Choroid plexus epithelial cell (primary cell): Measurements from ENCODE around the gene TLR10.
"Not testable (repeated sequence)": the region's sequence is repeated elsewhere in the genome, so short reads cannot be mapped to it uniquely, and the experiment has no call there.

Experiments
- DNase-seq: peaks from one replicate; pipeline ENCODE4 v3.0.0-alpha.2; 2010; ENCODE audit warnings: low read depth
- H3K4me3 ChIP-seq: 2 replicates; pipeline ENCODE4 v1.5.1; 2011; ENCODE audit warnings: low read depth, mild to moderate bottlenecking, control low read depth, low read length, moderate library complexity
- TF ChIP-seq, protein P1 (sequence below): conservative IDR thresholded peaks from 2 replicates; pipeline ENCODE4 v1.5.1; 2011; ENCODE audit warnings: low read depth, mild to moderate bottlenecking, control low read depth, inconsistent platforms, low read length, moderate library complexity

The TLR10 gene

GRCh38 chr4:38820329-38821061 lies 37.7 kb upstream of the TLR10 start:
- TF ChIP-seq, protein P1, sequence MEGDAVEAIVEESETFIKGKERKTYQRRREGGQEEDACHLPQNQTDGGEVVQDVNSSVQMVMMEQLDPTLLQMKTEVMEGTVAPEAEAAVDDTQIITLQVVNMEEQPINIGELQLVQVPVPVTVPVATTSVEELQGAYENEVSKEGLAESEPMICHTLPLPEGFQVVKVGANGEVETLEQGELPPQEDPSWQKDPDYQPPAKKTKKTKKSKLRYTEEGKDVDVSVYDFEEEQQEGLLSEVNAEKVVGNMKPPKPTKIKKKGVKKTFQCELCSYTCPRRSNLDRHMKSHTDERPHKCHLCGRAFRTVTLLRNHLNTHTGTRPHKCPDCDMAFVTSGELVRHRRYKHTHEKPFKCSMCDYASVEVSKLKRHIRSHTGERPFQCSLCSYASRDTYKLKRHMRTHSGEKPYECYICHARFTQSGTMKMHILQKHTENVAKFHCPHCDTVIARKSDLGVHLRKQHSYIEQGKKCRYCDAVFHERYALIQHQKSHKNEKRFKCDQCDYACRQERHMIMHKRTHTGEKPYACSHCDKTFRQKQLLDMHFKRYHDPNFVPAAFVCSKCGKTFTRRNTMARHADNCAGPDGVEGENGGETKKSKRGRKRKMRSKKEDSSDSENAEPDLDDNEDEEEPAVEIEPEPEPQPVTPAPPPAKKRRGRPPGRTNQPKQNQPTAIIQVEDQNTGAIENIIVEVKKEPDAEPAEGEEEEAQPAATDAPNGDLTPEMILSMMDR = no peak
- H3K4me3 ChIP-seq = no peak overlapping the region
- DNase-seq = no peak

GRCh38 chr4:38819569-38819968 lies 36.8 kb upstream of the TLR10 start:
- DNase-seq = peak; percentile 70
- no peak overlapping the region for H3K4me3 ChIP-seq
- TF ChIP-seq, protein P1 = no peak

DNA sequence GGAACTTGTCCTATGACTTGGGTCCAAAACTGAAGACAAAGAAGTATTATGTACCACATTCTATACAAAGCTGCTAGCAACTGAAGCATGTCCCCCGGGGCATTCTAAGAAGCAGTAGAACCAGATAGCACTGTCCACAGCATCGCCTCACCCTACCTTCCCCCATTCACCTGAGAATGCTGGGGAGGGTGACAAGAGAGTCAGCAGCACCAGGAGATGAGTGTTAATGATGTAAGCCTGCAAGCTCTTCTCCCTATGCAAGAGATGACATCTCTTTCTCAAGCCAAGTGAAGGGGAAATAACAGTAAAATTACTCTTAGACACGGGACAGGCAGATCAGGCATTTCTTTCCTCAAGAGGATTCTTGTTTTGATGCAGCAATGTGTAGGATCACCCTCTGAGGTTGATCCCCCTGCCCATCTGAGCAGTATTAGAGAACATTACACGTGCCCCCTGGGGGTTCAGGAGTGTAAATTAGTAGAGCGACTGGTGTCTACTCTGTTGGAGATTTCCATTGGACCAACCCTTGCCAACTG lies 35.7 kb upstream of the TLR10 start:
- TF ChIP-seq, protein P1 = no peak
- no peak for DNase-seq
- H3K4me3 ChIP-seq = no peak overlapping the region

GRCh38 chr4:38815885-38816782 lies 33.3 kb upstream of the TLR10 start:
- DNase-seq = peak; percentile 59
- H3K4me3 ChIP-seq = no peak overlapping the region
- TF ChIP-seq, protein P1 = no peak

GRCh38 chr4:38814386-38814785 lies 31.6 kb upstream of the TLR10 start:
- TF ChIP-seq, protein P1 = no peak
- no peak overlapping the region for H3K4me3 ChIP-seq
- DNase-seq = no peak

- TF ChIP-seq, protein P1 = no peak
- no peak overlapping the region for H3K4me3 ChIP-seq
- DNase-seq = no peak
Measured at GRCh38 chr4:38811297-38811696, 28.5 kb upstream of the TLR10 start.

GRCh38 chr4:38807462-38807861 lies 24.7 kb upstream of the TLR10 start:
- not testable (repeated sequence) for H3K4me3 ChIP-seq, DNase-seq

GRCh38 chr4:38806251-38806650 lies 23.5 kb upstream of the TLR10 start:
- DNase-seq, H3K4me3 ChIP-seq: not testable (repeated sequence)
